Germinal center (tissue), 1 donor: ENCODE results near the gene SPNS2.

Experiments used
- DNase-seq: peaks from one replicate; pipeline ENCODE4 v3.0.0; 2012; ENCODE audit warnings: mixed read lengths, low spot score

SPNS2 gene, protein sequence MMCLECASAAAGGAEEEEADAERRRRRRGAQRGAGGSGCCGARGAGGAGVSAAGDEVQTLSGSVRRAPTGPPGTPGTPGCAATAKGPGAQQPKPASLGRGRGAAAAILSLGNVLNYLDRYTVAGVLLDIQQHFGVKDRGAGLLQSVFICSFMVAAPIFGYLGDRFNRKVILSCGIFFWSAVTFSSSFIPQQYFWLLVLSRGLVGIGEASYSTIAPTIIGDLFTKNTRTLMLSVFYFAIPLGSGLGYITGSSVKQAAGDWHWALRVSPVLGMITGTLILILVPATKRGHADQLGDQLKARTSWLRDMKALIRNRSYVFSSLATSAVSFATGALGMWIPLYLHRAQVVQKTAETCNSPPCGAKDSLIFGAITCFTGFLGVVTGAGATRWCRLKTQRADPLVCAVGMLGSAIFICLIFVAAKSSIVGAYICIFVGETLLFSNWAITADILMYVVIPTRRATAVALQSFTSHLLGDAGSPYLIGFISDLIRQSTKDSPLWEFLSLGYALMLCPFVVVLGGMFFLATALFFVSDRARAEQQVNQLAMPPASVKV

GRCh38 chr17:4498461-4499397 lies at the start of gene SPNS2:
Gene SPNS2 (plus strand): TSS chr17:4498881. CDS start chr17:4499048, 167 bp downstream.
- peak; percentile 93 for DNase-seq

- DNase-seq, result no peak
These were observed 48.9 kb upstream of the SPNS2 start for GRCh38 chr17:4449736-4450135.

DNA sequence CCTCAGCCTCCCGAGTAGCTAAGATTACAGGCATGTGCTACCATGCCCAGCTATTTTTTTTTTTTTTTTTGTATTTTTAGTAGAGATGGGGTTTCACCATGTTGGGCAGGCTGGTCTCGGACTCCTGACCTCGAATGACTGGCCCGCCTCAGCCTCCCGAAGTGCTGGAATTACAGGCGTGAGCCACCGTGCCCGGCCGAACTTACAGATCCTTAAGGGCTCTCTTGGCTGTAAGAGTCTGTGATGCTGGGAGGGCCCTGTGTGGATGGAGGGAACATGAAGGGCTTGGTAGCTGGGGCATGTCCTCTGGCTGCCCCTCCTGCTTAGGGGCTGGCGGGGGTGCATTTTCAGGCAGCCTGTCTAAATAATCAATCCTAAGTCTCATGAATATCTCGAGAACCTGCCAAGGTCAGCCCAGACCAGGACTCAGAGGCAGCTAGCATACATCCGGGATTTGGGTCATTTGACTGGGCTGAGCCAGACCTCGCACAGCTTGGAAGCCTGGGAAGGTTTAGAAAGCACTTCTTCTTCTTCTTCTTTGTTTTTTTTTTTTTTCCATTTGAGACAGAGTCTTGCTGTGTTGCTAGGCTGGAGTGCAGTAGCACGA lies 47.9 kb upstream of the SPNS2 start:
- no peak for DNase-seq

DNA sequence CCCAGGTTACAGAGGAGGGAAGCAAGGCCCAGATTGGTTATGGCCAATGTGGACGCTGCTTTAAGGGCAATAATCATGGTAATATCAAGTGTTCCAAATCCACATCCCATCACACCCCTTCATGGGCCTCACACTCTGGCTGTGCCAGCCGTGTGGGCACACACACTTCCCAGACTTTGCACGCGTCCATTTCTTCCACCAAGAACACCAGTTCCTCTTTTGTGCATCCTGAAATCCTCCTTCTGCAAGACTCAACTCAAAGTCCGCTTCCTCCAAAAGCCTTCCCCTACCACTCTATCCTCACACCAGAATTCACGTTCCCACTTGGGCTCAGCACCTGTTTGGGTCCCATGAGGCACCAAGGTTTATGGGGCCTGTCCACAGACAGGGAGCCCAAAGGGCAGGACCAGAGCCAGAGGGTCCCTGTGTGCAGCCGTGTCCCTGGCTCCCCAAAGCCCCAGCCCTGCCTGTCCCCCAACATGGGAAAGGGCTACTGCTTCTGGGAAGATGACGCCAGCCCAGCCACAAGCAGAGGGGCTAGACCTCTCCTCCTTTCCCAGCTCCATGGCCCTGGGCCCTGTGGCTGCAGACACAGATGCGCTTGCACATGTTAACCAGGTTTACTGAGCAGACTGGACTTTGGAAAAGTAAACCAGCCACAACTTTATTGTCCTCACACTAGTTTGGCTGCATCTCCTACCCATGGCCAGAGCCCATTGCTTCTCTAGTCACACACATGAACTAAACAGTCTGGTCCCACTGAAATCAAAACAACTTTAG lies 44.7 kb upstream of the SPNS2 start:
- no peak for DNase-seq

DNA sequence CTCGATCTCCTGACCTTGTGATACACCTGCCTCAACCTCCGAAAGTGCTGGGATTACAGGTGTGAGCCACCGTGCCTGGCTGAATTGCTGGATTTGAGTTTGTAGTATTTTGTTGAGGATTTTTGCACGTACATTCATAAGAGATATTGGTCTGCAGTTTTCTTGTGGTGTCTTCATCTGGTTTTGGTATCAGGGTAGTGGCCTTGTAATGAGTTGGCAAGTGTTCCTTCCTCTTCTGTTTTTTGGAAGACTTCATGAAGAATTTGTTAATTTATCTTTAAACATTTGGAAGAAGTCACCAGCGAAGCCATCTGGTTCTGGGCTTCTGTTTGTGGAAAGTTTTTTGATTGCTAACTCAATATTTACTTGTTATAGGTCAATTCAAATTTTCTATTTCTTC lies 38.0 kb upstream of the SPNS2 start:
- no peak for DNase-seq

GRCh38 chr17:4463818-4464476 lies 34.7 kb upstream of the SPNS2 start:
- DNase-seq, result no peak

- DNase-seq, result no peak
These were observed 32.9 kb upstream of the SPNS2 start for GRCh38 chr17:4465786-4466185.

DNA sequence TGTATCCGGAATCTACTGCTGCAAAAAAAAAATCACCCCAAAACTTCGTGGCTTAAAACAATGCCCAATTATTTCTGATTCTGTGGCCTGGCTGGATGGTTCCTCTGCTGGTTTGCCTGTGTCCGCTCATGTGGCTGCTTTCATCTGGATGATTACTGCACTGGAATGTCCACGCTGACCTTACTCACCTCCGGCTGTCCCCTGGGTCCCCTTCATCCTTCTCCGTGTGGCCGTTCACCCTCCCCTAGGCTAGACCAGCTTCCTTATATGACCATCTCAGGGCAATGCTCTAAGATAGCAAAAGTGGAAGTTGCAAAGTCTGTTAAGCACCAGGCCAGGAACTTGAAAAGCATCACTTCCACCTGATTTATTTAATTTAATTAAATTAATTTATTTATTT lies 31.4 kb upstream of the SPNS2 start:
- no peak for DNase-seq

GRCh38 chr17:4469552-4469951 lies 29.1 kb upstream of the SPNS2 start:
- DNase-seq, result no peak

GRCh38 chr17:4472286-4472685 lies 26.4 kb upstream of the SPNS2 start:
- no peak for DNase-seq

DNA sequence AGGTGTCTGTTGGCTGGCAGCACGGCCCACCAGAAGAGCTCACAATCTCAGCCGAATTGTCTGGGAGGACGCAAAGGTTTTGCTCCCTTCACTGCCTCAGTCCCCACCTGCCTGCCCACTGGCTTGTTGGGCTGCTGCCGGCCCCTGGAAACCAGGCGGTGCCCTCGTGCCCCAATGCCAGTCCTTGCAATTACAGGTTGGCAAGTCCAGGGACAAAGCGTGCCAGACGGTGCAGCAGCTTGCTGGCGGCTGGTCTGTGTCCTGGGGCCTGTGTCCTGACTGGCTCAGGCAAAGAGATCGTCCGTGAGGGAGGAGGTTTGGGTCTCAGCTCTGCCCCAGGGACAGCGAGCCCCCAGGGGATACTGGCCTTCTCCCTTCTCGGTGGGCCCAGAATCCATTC lies 24.6 kb upstream of the SPNS2 start:
- DNase-seq, result no peak

DNA sequence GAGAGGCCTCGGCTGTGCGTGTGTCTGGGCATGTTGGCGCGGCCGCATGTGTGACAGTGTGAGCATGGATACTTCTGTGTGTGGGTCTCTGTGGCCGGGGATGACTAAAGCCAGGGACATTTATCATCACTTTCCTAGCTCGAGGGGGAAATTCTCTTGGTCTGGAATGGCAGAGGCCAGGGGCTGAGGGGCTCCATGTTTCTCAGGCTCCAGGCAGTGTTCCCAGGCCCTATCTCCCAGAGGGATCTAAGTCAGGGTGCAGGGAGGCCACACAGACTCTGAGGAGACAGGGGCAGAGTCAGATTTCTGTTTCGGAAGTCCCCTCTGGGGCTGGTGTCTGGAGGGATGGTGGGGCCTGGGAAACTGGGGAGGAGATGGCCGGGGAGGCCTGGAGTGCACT lies 23.7 kb upstream of the SPNS2 start:
- no peak for DNase-seq

GRCh38 chr17:4475463-4475862 lies 23.2 kb upstream of the SPNS2 start:
- no peak for DNase-seq

GRCh38 chr17:4476017-4476416 lies 22.7 kb upstream of the SPNS2 start:
- no peak for DNase-seq

DNA sequence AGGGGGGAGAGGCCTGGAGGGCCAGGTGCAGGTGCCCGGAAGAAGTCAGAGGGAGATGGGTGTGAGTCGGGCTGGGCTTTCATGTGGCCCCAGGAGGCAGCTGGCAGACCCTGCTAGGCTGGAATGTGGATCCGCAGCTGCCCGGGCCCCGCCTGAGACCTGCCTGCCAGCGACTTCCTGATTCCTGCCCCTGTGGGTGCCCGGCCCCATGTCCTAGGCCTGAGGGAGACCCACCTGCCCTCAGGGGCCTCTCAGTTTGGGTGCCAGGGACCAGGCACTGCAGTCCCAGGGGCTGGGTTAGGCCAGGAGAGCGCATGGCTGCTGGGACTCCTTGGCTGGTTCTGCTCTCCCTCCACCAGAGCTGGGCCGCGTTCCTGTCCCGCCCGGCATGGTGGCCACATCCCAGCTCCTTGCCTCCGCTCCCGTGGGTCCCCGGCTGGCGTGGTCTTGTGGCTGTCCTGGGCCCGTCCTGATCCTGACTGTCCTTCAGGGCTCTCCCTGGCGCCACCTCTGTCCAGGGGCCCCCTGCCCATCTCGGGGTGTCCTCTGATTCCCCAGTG lies 22.1 kb upstream of the SPNS2 start:
- DNase-seq, result no peak

DNA sequence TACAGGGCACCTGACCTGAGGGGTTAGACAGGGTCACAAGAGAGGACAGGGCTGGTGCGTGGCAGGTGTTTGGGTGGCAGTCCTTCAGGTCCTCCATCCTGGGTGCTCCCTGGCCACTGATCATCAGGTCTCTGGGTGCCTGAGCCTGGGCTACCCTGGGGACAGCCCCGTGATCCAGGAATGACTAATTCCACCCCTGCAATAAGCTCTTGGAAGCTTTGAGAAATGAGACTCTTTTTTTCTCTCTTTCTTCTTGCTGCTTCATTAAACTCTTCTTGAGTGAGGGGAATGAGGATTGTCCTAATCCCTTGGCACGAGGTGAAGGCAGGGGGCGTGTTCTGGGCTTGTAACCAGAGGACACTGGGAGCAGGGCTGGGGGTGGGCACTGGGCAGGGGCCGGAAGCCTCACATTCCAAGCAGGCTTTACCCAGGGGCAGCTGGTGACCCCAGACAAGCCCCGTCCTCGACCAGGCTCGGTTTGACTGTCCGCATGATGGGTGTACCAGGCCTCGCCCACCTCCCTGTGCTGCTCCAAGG lies 21.4 kb upstream of the SPNS2 start:
- DNase-seq, result no peak

DNA sequence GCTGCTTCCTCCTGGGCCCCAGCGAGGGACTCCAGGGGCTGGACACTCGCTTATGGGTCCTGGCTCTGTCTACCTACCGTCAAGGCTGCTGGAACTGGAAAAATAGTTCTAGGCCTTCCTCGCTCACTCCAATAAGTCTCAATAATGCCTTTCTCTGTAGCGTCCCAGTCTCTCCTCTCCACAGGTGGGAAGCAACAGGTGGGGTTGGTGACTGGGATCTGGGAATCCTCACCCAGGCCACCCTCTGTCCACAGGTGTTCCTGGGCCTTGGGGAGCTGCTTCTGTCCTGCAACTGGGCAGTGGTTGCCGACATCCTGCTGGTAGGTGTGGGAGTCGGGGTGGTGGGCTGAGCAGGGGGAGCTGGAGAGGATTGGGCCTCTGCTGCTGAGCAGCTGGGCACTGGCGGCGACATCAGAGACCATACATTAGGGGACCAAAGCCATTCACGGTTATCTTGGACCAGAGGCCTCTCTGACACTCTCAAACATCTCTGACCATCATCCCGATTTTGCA lies 20.3 kb upstream of the SPNS2 start:
- no peak for DNase-seq

GRCh38 chr17:4479340-4479981 lies 19.2 kb upstream of the SPNS2 start:
- no peak for DNase-seq

DNA sequence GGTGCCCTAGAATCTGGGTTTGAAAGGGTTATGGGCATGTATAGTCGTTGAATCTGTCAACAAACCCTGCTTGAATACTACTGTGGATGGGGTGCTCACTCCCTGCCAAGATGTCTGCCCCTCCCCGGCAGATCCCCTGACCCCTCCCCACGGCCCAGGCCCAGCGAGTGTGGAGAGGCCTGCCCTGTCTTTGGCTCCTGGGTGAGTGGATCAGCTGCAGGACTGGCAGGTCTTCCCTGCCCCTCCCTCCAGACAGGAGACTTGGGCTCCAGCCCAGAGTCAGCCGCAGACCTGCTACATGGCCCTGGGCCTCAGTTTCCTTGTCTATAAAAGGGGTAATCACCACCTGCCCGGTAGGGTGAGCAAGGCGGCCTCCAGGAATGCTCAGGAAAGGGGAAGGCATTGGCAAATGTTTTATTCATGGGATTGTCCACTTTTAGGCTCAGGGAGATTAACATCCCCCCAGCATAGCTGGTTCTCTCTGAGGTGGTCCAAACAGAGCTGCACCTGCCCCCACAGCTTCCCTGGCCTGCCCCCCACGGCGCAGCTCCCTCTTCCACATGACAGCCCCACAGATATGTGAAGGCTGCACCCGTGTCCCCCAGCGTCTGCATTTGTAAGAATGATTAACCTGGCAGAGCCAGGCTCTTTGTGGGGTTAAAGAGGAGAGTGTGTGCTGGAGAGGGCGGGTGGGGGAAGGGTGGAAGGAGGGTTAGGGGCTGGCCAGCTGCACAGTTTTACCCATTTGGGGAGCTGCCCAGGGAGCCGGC lies 18.5 kb upstream of the SPNS2 start:
- DNase-seq, result no peak
